Prostate gland (tissue), 2 donors: ENCODE data around the gene ARMH3.

Experiments
- CTCF ChIP-seq, 4 experiments: fragments of 200-600 bp in 2 of 4; fragments of 450-650 bp in 2 of 4; sonication (generic) in 2 of 4; IDR thresholded peaks; 1 replicate in 3 of 4; 2 replicates in 1 of 4; pipeline ENCODE4 v1.5.1; 2016 to 2019; ENCODE audit warnings: antibody characterized with exemption in 4 of 4, mild to moderate bottlenecking in 2 of 4, moderate library complexity in 2 of 4
- POLR2AphosphoS5 ChIP-seq: sonication (generic); formaldehyde crosslinking; IDR thresholded peaks from one replicate; pipeline ENCODE4 v1.6.1; 2017; ENCODE audit warnings: antibody characterized with exemption

- no peak for TF ChIP-seq CTCF (IDR thresholded peaks at IDR 0.05)
- TF ChIP-seq POLR2AphosphoS5: no peak
These were observed 153.7 kb downstream of the ARMH3 start for GRCh38 chr10:101902032-101902819.
